ENCODE data around the gene TM9SF3.
"Not testable (repeated sequence)": the region's sequence is repeated elsewhere in the genome, so short reads cannot be mapped to it uniquely, and the experiment has no call there.

The TM9SF3 gene

GRCh38 chr10:96560966-96561887, 25.6 kb downstream of the TM9SF3 start:
- DNase-seq, result no peak

GRCh38 chr10:96560489-96560888, 26.3 kb downstream of the TM9SF3 start:
- DNase-seq, result no peak

DNA sequence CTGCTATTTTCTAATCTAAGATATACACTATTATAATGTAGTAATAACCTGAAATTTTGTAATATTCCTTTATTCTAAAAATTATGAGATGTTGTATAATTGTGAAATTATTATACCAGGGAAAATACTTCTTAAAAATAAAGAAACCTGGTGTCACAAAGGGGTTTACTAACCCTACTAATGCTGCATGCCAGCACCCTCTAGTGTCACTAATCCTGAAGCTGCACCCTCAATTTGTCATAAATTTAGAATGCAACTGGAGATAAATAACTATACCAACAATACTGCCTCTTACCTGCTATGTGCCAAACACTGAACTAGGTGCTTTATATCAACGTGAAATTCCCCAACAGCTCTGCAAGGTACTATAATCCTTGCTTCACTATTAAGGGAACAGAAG, 30.8 kb downstream of the TM9SF3 start:
- DNase-seq, result no peak

DNA sequence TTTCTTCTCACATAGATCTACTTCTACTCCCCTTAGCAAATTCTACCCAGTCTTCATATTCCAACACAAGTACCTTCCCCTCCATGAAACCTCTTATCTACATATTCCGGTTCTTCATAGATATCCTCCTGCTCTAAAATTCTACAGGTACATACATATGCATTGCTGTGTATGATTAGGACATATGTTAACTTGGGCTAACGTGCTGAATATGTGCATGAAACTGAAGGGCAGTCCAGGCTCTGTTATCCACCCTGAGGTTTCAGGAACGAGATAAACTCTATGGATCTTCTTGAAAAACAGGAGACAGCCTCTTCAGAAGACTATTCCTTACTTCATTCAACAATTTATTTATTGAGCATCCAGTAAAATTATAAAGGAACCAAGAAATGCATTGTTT, 31.5 kb downstream of the TM9SF3 start:
- DNase-seq, result no peak

- no peak for DNase-seq
Measured at GRCh38 chr10:96548589-96548988, 38.2 kb downstream of the TM9SF3 start.

DNA sequence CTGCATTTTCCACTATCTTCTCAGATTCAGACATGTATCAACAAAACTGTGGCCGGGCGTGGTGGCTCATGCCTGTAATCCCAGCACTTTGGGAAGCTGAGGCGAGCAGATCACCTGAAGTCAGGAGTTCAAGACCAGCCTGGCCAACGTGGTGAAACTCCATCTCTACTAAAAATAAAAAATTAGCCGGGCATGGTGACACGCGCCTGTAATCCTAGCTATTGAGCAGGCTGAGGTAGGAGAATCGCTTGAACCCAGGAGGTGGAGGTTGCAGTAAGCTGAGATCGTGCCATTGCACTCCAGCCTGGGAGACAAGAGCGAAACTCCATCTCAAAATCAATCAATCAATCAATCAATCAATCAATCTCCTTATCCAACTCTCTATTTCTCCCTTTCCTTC, 41.3 kb downstream of the TM9SF3 start:
- DNase-seq, result not testable (repeated sequence)

DNA sequence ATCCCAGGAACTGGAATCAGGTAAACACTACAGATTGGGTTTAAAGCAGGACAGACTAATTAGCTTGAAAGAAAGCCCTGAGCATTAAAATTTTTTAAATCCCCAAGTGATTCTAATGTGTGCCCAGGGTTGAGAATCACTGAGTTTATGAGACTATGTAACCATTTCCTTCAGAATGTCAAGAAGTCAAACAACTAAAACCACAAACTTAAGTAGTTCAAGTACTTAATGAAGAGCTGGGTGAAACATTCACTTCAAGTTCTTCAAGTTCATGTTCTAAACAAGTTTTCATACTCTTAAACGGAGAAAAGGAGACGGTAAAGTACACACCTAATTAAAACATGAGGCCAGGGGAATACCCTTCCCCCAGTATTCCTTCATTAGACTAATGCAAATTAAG, 44.9 kb downstream of the TM9SF3 start:
- DNase-seq, result no peak

- DNase-seq, result no peak
Measured at GRCh38 chr10:96540240-96540639, 46.6 kb downstream of the TM9SF3 start.

- no peak for DNase-seq
Measured at GRCh38 chr10:96538683-96539082, 48.1 kb downstream of the TM9SF3 start.

DNA sequence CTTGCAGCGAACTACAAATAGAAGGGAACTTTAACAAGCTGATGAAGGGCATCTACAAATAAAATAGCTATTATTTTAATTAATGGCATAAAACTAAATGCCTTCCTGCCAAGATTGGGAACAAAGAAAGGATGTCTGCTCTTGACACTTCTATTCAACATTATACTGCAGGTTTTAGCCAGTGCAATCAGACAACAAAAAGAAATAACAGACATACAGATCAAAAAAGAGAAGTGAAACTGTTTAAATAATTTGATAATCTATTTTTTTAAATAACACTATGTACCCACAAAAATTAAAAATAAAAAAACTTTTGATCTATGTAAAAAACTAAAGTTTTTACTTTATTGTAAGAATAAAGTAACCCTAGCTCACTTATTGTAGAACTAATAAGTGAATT, 50.7 kb downstream of the TM9SF3 start:
- no peak for DNase-seq

GRCh38 chr10:96532523-96532922, 54.3 kb downstream of the TM9SF3 start:
- DNase-seq, result no peak

DNA sequence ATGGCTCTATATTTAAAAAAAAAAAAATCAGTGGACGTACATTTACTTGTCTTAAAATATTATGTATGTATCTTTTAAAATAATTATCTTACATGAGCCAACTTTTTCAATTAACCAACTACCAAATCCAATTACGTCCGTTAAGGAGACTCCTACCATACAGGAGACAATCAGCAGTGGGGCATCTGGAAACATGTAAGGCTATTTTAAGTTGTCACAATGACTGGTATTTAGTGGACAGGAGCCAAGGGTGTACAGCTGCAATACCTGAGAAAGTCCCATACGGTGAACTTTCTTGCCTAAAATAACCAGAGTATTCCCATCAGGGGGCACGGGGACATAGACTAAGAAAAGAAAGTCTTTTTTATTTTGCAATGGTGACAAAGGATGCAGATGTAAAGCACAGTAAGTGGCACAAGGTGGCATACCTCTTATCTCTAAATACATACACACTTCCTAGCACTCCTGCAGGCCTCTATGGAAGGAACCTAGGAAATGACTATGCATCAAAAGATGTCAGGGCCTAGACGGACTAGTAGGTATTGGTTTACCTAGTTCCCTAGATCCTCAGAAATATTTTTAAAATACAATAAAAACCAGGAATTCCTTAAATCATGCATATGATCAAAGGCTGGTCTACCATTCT, 57.1 kb downstream of the TM9SF3 start:
- DNase-seq, result no peak

DNA sequence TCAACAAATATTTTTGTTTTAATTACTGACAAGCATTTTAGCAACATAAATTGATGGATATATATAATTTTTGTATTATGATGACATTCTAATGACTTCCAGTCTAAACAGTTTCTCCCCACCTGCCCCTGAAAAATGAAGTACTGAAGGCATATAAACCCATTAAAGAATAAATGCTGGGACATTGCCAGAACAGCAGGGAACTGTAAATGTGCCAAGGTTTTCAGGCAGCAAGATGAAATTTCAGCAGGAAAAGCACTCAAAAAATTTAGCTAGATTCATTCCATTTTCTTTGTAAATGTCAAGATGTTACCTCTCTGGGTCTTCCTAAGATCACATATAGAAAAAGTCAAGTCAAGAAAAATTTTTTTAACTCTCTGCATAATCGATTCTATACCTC, 62.1 kb downstream of the TM9SF3 start:
- DNase-seq, result no peak

DNA sequence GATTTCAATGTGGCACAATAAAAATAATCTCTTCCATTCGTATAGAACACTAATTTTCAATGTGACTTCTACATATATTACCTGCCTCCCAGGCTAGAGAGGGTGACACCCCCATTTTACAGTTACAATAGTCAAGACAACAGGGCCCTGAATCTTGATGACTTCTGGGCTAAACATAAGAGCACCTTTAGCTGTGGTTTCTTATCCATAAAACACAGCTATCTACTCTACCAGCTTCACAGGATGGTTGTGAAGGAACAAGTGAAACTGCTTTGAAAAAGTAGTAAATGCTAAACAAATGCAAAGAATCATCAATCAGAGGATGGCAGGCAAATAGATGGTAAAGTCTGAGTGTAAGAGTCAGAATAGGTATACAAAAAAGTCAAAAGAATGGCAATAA, 69.5 kb downstream of the TM9SF3 start:
- no peak for DNase-seq

- no peak for DNase-seq
Measured at GRCh38 chr10:96516337-96516736, 70.5 kb downstream of the TM9SF3 start.

DNA sequence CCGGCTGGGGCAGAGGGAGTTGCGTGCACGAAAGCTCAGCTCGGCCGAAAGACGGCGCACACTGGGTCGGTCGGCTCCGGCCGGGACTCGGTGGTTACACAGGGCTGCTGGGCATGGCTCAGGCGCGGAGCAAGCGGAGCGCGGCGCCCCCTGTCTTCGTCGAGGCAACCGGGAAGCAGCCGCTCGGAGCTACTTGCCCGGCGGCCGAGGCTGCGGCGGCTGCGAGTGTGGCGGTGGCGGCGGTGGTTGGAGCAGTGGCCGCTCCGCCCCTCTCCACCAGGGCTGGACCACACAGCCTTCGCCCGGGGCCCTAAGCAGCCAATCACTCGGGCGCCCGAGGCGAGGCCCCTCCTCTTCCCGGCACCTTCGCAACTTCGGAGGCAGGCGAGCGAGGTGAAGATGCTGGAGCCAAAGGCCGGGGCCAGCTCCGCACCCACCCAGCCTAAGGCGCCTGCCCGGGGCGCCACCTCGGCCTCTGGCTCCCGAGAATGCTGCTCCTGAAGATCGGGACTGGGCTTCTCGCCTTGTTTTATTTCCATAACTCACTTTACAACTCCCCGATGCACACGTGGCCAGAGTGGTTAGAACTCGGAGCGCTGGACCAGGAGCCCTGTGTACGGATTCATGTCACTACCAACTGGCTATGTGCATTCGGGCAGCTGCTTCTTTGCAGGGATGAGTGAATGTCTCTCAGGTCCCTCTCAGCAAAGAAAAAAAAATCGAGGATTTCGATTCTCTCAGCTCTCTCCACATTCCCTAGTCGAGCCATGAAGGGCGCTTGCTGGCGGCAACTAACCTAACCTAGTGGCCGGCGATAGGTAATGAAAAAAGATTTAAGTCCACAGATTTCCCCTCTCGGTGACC, 72.9 kb downstream of the TM9SF3 start, which contains the start of gene TLL2:
Gene TLL2 (minus strand): TSS at position 229 of the 864 bp plus-strand sequence. CDS start 241 bp downstream, outside the sequence.
- DNase-seq, result peak; percentile 51

GRCh38 chr10:96513305-96513697, 73.5 kb downstream of the TM9SF3 start:
- peak; percentile 33 for DNase-seq

DNA sequence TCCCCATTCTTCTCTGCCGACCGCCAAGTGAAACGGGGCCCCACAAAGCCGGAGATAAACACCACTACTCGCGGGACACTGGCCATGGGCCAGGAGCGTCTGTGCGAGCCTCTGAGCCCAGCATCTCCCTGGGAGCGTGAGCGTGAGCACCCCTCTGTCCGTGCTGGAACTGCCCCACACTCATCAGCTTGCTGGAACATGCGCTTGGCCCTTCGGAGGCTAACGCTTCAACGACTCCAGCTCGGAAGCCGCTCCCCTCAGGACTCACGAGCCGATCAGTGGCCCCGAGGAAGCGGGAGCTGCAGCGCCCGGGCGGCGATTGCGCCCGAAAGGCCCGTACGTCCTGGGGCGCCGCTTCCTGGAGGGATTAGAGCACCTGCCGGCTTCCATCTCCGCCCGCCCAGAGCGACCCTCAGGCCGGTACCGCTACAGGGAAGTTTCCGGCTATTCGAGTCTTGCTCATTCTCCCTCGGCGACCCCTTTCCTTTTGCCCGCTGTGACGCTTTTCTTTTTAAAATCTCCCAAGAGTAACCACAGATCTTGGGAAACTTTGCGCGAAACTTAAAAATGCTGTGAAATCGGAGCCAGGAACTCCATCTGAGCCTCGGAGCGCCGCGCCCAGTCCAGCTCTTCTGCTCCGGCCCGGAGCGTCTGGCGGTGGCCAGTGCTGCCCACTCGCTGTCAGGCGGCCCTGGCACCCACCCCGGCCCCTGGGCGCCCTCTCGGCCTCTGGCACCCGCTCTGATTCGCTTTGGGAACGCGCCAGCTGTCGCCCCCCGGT, 74.1 kb downstream of the TM9SF3 start:
- no peak for DNase-seq

DNA sequence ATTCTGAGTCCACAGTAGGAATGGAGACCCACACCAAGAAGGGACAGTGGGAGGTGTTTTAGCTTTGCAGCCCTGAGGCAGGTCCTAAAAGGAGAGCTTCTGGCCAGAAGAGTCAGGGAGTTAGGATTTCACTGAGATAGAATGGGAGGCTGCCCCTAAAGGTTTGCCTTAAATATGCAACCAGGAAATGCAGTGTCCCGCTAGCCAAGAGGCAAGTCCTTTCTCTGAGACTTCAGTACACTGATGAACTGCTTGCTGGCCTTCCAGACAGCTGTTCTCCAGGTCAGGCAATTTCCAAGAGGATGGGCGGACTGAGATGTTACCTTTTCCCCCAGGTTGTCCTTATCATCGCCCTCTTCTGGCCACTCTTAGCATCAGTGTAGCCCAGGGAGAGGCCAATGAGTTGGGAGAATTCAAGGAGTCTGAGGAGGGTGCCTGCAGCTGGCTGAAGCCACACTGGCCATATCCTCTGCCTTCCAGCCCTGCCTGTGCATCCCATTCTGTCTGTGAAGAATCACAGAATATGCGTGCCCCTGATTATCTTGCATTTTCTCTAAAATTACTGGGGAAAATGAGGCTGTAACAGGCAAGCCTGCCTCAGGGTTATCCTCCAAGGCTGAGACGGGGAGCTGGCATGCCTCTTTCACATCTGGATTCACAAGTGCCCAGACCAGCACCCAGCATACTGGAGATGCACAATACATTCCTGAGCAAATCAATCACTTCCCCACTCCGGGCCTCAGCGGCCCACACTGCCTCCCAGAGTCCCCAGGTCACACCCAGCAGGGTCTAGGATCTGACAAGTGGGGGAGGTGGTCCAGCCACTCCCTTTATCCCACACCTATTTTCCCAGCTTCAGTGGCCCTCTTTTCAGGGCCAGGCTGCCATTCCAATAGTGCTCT, 75.5 kb downstream of the TM9SF3 start:
- DNase-seq, result peak; percentile 10

GRCh38 chr10:96509017-96509641, 77.7 kb downstream of the TM9SF3 start:
- no peak for DNase-seq

DNA sequence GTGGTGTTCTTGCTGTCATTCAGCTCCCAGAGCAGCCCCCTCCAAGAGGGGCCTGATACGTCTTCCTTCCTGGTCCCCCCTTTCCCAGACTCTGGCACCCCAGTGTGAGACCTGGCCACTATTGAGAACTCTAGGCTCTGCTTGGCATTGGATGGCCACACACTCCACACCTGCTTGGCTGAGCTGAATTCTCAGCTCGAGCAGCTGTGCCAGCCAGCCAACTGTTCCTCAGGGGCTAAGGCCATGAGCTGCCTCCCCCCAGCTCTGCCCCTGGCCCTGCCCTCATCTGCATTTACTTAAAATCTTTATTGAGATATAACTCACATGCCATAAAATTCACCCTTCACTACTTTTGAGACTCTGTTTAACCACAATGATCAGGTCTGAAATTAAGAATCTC, 79.8 kb downstream of the TM9SF3 start:
- DNase-seq, result no peak

Data from CD4-positive, alpha-beta T cell treated with Interleukin-21 for 1 hour (primary cell).